GM18907 (cell line): ENCODE measurements around the gene ACP7.
"Not testable (repeated sequence)": the region's sequence is repeated elsewhere in the genome, so short reads cannot be mapped to it uniquely, and the experiment has no call there.

Source experiments
- ATAC-seq: cut with Tn5 transposase; IDR thresholded peaks from one replicate; pipeline ENCODE4 v1.9.1; 2021; ENCODE audit warnings: mild to moderate bottlenecking, moderate library complexity; ENCODE audit not compliant: unreplicated experiment

Gene ACP7

DNA sequence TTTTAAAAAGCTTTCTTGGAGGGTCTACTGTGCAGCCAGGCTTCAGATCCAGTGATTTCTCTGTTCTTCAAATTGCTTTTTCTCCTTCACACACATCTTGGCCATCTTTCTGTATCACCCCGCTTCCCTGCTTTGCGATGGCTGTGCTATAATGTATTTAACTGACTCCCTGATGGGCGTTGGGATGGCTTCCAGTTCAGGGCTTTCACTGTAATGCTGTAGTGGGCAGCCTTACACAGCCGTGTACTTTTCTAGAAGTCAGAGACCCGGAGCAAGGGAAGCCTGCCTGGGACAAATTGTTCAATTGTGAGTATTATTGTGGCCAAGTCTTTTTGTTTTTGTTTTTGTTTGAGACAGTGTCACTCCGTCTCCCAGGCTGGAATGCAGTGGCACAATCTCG, 22.0 kb downstream of the ACP7 start:
- no peak for ATAC-seq

DNA sequence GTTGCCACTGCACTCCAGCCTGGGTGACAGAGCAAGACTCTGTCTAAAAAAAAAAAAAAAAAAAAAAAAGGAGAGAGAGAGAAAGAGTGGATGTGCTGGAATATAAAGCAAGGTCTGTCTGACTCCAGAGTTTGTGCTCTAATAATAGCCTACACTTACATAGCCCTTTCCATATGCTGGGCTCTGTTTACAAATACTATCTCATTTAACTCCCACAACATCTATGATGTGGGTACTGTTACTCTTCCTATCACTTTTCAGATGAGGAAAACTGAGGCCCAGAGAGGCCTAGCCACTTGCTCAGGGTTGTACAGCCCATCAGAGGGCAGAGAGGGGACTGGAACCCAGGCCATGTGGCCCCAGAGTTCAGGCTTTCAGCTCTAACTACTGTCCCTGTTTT, 25.5 kb downstream of the ACP7 start:
- ATAC-seq: no peak

DNA sequence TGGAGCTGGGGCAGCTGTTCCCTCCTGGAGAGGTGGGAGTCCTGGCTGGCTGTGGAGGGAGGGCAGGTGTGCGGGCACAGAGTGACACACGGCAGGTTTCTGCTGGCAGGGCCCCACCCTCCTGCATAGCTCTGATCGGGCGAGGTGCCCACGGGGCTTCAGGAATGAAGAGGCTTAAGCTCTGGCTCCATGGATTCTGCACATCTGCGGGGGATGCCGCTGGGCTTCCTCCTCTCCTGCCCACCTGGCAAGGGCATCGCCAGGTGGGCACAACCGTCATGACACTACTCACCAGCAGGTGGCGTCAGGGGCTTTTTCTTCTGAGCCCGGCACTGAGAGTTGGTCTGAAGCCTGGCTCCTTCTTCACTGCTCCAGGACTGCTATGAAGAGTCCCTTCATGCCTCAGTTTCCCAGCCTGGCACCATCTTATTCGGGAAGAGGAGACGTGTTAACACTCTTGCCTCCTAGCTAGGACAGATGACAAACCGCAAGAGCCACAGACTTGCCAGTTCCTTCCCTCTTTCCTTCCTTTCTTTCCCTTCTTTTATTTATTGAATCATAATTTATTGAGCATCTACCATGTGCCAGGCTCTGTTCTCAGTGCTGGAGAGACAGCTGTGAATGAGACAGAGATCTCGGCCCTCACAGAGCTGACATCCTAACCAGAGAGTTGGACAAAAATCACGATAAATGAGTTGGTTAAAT, 26.2 kb downstream of the ACP7 start:
- ATAC-seq: no peak

DNA sequence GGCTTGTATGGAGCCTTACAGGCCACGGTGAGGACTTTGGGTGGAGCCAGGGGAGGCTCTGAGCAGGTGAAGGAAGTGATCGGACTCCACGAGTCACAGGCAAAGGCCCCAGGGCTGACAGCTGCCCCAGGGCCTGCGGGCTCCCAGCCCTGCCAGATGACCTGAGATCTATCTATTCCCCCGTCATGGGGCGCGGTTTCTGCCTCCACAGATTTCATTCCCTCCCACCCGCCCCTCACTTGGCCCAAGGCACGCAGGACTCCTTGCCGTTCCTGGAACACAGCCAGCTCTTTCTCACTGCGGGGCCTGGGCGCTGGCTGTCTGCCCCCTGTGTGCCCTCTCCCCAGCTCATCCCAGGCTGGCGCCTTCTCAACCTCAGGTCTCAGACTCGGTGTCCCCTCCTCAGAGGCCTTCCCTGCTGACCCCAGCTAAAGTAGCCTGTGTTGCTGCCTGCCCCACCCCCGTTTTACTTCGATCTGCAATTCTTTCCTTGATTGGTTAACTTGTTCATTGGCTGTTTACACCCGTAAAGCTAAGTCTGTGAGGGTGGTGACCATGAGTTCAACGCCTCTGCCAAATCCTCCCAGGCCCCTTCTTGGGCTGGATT, 27.5 kb downstream of the ACP7 start:
- no peak for ATAC-seq

DNA sequence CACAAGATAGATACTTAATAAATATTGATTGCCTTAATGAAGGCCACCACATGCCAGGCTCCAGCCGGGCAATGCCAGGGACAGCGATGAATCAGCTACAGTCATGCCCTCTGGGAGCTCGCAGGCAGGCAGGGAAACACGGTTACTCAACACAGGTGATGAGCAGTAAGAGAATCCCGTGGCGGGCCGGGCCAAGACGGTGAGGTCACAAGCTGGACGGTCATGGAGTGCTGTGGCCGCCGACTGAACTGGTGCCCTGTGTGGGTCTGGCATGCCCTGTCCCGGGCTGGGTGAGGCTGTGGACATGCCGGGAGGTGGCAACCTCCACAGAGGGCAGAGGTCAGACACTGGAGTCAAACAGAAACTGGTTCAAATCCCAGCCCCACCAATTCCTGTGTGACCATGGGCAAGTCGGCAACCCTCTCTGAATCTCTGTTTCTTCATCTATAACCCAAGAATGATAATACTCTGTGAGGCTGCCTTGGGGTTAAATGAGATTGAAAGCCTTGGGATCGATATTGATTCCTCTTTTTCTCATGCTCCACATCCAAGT, 28.2 kb downstream of the ACP7 start:
- no peak for ATAC-seq

DNA sequence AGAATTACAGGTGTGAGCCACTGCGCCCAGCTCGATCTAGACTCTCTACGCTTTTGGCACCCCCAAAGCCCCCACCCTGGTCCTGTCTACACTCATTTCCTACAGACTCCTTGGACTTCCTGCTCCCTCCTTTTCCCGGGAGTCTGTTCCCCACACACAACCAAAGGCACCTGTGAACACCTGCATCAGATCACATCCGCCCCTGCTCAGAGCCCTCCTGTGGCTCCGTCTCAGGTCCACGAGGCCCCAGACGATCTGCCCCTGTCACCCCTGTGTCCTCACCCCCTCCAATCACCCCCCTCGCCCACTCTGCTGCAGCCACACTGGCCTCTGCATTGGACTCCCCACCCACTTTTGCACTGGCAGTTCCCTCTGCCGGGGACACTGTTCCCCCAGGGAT, 29.0 kb downstream of the ACP7 start:
- no peak for ATAC-seq

DNA sequence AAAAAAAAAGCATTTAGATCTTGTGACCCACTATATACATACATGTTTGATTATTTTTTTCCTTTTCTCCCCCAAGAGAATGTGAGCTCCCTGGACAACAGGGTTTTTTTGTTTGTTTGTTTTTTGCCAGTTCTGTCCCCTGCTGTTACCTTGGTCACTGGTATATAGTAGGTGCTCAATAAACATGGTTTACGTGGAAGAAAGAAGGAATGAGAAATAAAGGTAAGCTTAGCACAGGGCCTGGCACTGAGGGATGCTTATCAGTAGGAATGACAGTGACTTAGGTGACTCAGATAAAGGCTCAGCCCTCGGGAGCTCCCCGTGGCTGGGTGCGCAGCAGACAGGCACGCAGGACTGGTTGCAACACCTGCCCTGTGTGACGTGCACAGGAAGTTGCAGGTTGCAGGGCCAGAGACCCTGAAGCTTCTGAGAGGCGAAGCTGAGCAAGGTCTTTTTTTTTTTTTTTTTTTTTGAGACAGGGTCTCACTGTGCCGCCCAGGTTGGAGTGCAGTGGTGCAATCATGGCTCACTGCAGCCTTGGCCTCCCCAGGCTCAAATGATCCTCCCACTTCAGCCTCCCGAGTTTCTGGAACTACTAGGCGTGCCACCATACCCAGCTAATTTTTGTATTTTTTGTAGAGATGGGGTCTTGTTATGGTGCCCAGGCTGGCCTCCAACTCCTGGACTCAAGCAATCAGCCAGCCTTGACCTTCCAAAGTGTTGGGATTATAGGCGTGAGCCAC, 31.1 kb downstream of the ACP7 start:
- no peak for ATAC-seq

DNA sequence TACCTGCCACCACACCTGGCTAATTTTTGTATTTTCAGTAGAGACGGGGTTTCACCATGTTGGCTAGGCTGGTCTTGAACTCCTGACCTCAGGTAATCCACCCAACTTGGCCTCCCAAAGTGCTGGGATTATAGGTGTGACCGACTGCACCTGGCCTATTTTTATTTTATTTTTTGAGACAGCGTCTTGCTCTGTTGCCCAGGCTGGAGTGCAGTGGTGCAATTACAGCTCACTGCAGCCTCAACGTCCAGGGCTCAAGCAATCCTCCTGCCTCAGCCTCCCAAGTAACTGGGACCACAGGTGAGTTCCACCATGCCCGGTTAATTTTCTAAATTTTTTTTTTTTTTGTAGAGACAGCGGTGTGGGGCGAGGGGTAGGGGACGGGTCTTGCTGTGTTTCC, 32.9 kb downstream of the ACP7 start:
- ATAC-seq: not testable (repeated sequence)

DNA sequence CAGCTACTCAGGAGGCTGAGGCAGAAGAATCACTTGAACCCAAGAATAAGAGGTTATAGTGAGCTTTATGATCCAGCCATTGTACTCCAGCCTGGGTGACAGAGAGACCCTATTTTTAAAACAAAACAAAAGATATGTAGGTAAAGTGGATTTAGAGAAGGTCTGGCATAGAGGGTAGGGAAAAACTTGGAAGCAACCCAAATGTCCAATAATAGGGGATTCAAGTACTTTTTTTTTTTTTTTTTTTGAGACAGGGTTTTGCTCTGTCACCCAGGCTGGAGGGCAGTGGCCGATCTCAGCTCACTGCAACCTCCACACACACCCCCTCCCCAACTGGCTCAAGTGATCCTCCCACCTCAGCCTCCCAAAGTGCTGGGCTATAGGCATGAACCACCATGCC, 35.7 kb downstream of the ACP7 start:
- no peak for ATAC-seq

DNA sequence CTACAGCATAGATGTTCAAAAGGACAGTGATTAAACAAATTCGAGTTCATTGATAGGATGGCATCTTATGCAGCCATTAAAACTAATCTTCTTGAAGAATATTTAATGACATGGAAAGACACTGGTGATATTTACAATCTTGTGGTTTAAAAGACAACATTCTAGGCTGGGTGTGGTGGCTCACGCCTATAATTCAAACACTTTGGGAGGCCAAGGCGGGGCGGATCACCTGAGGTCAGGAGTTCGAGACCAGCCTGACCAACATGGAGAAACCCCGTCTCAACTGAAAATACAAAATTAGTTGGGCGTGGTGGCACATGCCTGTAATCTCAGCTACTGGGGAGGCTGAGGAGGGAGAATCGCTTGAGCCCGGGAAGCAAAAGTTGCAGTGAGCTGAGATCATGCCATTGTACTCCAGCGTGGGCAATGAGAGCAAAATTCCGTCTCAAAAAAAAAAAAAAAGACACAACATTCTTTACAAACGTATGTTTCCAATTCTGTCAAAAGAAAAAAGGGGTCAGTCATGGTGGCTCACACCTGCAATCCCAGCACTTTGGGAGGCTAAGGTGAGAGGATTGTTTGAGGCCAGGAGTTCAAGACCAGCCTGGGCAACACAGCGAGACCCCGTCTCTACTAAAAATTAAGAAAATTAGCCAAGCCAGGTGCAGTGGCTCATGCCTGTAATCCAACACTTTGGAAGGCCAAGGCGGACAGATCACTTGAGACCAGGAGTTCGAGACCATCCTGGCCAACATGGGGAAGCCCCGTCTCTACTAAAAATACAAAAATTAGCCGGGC, 39.0 kb downstream of the ACP7 start:
- ATAC-seq: no peak

DNA sequence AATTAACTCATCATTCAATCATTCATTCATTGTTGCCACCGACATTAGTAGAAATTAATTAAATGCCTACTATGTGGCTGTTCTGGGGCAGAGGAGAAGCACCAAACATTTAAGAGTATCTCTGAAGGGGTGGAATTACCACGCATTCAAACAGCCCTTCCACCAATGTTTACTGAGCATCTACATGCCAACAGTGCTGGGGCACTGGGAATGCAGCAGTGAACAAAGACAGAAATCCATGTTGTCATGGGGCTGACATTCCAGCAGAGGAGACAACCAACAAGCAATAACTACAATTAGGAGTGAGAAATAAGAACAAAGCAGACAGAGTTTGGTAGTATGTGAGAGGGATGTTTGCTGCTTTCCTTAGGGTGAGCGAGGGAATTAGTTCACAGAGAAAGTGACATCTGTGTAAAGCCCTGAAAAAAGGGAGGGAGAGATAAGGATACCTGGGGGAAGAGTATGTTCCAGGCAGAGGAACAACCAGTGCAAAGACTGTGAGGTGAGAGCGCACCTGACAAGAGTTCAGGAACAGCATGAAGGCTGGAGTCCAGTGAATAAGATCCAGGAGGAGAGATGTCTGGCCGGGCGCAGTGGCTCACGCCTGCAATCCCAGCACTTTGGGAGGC, 40.1 kb downstream of the ACP7 start:
- no peak for ATAC-seq

DNA sequence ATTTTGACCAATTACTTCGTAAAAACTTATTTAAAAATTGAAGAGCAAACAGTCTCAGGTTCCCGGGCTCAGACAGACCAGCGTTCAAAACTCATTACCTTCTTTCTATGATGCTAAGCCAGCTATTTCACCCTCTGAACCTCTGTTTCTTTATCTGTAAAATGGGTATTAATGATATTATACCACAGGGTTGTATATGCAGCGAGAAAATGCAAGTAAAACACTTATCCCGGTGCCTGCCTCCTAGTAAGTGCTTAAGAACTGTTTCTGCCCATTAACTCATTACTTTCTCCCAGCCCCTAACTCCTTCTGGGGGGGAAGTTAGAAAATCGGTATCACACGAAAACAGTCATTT, 41.0 kb downstream of the ACP7 start:
- no peak for ATAC-seq

DNA sequence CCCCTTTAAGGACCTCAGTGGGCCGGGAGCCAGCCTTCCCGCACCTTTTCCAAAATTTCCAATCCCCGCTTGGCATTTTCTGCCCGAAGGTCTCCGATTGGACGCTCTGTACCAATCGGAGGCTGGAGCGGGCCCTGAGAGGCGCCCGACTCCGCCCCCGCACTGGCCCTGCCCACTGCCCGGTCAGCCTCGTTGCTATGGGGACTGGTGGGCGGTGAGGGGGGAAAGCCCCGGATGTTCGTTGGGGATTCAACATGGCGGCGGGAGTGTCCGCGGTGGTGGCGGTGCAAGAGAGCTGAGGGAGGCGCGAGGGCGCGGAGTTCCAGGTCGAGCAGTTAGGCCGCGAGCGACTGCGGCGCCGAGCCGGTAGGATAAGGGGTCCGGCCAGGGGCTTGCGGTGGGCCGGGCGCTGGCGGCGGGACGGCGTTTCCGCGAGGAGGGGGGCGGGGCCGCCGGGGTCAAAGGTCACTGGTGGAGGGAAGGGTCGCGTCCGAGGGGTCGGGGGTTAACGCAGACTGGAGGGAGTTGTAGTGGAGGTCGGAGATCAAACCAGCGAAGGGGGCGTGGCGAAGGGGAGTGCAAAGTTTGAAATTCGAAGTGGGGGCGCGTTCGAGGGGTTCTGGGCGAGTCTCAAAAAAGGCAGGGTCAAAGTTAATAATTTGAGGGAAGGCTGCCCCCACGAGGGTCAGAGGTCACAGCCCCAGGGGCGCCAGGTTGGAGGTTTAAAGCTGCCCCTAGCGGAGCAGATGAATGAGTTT, 41.6 kb downstream of the ACP7 start, which contains the start of gene PAK4:
TSS of gene PAK4 (plus strand) at position 233 of the 758 bp plus-strand sequence. CDS start 43,768 bp downstream, outside the sequence.
- ATAC-seq: peak; percentile 92

DNA sequence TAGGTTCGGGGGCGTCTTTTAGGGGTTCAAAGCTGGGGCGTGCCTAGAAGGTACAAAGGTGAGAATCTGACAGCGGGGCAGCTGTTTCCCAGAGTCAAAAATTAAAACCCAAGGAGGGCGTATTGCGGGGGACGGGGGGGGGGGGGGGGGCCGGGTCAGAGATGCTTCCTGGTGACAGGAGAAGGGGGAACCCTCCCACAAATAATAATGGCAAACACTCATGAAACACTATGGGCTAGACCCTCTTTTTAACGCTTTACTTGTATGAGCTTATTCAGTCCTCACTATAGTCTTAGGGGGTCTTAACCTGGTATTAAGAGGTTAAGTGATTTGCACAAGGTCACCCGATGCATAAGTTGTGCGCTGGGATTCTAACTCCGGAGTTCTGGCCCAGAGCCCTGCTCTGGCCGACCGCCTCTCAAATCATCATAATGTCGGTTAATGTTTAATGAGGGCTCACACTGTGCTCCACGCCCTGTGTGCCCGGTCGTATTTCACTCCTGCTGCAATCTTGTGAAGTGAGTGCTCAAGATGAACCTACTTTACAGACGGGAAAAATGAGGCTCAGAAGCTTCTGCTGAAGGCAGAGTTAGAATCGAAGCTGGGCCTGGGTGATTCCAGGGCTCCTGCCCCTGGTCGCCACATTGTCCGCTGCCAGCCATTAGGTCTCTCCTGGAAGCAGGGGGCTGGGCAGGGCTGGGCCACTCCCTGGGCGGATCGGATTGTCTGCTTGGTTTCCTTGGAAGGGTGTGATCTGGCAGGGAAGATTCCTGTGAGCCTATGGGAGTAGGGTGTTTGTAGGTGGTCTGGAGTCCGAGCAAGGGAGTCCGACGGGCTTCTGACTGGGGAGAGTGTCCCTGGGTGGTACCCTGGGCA, 42.4 kb downstream of the ACP7 start:
- no peak for ATAC-seq

DNA sequence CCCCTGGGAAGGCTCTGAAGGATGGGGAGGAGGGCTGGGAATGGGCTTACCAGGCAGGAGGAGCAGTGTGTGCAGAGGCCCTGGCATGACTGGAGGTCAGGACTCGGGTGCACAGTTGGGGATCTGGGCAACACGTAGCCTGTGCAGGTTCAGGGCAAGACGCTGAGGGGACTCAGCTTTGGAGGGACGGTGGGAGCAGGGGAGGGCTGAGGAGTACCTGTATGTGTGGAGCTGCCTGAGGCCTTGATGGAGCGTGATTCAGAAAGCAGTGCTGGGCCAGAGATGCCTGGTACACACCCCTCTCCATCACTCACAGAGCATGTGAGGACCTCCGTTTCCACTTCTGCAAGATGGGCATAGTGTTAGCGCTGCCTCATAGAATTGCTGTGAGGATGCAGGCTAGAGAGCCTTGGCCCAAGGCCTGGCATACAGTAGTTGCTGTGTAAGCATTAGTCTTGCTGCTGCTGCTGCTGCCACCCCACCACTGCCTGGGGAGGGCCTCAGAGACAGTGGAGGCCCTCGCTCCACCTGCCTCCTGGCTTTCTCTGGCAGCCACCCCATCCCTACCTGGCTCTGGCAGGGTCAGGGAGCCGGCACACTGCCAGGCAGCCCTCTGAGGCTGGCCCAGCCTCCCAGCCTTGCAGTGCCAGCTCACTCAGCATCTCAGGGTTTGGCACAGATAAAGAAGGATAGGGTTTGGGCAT, 43.8 kb downstream of the ACP7 start:
- ATAC-seq: no peak

DNA sequence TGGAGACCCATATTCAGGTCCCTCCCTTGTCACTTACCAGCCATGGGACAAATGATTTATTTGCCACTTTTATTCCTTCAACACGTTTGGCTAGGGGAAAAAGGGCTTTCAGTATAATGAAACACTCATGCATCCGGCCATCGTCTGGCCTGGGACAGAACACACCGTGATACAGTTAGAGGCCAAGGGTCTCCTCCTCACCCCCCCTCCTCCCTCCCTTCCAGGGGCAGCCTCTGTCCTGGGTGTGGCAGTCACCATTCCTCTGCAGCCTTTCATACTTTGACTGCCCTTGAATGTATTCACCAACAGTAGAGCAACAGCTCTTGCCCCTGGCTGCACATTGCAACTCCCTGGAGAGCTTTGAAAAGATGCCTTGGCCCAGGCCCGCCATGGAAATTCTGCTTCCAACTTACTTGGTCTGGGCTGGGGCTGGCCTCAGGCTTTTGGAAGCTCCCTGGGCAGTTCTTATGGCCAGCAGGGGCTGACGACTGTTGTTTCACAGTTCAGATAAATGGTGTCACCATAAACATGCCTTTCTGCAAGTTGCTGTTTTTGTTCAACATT, 44.4 kb downstream of the ACP7 start:
- no peak for ATAC-seq

DNA sequence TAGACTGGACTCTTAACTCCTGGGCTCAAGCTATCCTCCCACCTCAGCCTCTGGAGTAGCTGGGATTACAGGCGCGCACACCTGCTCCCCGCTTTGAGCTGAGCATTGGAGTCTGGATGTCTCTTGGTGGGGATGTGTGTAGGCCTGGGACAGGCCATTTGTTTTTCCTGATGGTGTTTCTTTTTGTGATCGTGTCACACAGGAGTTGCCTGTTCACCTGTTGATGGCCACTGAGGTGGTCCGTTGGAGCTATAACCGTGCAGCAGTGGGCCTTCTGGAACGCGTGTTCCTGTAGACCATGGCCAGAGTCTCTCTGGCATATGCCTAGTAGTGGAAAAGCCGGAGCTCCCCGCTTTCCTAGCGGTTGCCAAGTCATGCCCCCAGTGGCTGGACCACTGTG, 44.9 kb downstream of the ACP7 start:
- no peak for ATAC-seq
